Measurements from ENCODE around the gene MAP3K21.

Gene MAP3K21

GRCh38 chr1:233326811-233327650 is 493 bp upstream of the MAP3K21 start:
- DNase-seq, result no peak

GRCh38 chr1:233328142-233328921 is 808 bp downstream of the MAP3K21 start:
- DNase-seq, result no peak

DNA sequence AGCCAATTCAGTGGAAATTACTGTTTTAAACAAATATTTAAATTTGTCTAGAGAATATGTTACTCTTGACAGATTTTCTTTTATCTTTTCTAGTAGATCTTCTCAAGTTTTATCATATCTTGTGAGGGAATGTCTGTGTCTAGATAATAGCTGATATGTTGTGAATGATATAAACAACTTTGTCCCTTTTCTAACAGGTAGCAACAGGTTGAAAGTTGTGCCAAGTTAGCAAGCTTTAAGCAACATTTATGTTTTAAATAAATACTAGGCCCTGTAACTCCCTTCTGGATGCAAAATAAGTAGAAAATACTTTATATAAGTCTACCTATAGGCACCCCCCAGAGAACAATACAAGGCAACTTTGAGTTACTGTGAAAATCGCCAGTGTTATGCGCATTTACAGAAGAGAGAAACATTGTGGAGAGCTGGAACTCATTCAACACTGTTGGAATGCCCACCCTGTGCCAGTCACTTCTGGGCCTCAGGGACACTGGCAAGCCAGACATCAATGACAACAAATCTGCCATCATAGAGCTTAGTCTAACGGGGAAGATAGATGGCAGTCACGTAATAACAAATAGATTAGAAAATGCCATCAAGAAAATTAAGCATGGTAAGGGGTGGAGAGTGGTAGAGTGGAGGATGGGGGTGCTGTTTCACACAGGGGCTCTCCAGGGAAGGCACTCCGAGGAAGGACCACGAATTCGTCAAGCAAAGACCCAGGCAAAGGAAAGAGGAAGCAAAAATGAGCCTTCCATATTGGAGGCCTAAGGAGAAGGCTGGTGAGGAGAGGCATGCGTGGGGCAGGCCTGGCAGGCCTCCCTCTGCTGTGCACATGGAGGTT is 4.4 kb downstream of the MAP3K21 start:
- DNase-seq, result no peak

GRCh38 chr1:233333086-233333485 is 5.6 kb downstream of the MAP3K21 start:
- DNase-seq, result no peak

GRCh38 chr1:233334092-233334491 is 6.6 kb downstream of the MAP3K21 start:
- DNase-seq, result no peak

- no peak for DNase-seq
These were observed 9.3 kb downstream of the MAP3K21 start for GRCh38 chr1:233336554-233337456.

DNA sequence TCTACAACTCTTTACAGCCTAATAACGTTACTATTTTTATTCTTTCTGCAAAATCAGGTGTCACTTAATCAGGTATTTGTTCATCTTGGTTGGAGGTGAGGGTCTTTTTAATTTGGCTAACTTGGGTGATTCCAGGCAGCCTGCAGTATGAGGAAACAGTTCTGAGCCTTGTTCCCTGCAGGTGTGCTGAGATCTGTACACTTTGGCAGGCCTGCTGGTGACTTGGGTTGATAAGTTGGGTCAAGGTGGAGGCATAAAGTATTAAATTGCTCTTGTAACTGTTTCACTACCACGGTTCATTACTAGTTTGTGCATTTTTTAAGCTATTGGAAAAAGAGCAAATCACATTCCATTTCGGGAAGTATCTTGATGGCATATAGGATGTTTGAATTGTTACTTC is 10.0 kb downstream of the MAP3K21 start:
- DNase-seq, result no peak

DNA sequence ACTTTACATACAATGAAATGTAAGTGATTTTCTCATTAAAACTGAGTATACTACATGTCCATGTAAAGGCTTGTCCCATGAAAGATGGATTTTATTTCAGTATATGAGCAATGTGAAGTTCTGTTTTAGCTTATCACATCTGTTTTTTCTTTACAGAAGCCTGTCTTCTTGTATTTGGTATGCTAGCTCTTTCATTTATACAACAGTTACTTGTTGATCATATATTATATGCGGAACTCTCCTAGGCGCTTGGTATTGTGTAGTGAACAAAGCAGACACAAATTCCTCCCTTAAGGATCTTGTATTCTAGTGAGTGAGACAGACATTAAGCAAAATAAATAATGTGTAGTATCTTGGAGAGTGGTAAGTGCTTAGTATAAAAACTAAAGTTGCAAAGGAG is 10.6 kb downstream of the MAP3K21 start:
- no peak for DNase-seq

- no peak for DNase-seq
These were observed 12.6 kb downstream of the MAP3K21 start for GRCh38 chr1:233340031-233340555.

- no peak for DNase-seq
These were observed 13.5 kb downstream of the MAP3K21 start for GRCh38 chr1:233340966-233341516.

DNA sequence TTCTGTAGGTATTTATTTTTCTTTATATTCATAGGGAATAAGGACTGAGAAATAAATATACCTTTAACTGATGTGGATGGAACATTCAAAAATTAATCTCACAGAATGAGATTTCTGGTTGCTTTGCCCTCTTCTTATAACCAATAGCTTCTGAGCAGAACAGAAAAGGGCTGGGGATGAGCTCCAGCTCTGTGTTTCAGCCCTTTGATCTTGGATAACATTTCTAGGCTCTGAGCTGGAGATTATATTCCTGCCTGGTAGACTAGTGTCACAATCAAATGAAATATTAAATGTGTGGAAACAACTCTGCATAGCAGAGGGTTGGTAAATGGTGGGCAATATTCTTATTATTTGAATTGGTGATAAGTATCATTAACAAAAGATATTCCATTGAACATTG is 14.6 kb downstream of the MAP3K21 start:
- no peak for DNase-seq

DNA sequence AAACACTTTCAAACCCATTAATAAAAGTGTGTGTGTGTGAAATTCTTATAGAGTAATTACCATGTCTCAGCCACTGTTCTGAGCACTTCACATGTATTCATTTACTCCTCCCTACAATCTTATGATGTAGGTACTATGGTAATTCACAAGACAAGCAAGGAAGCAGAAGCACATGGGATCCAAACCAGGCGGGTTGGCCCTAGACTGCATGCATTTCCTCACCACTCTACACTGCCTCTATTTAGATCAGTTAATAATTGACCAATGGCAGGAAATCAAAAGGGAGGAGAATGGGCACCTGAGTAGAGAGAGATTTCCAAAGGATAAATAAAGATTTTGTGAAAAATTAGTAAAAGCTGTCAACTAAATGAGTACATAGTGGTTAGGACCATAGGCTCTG is 15.7 kb downstream of the MAP3K21 start:
- no peak for DNase-seq

- no peak for DNase-seq
These were observed 19.8 kb downstream of the MAP3K21 start for GRCh38 chr1:233347338-233347737.

DNA sequence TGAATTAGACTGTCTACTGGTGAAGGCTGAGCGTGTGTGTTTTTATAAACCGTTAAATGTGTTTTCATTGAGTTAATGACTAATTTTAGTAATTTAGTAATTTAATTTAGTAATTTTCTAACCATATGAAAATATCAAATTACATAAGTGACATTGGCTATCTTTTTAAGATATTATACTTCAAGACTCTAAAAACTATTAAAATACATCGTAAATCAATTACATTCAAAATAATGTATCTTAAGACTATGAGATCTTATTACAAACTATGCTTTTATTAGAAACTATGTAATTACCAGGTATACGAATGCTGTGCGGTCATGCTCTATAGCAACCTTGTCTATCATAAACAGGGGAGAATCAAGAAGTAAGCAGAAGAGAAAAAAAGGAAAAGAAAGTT is 21.6 kb downstream of the MAP3K21 start:
- DNase-seq, result no peak

- no peak for DNase-seq
These were observed 27.5 kb downstream of the MAP3K21 start for GRCh38 chr1:233354983-233355382.

GRCh38 chr1:233355841-233356704 is 28.5 kb downstream of the MAP3K21 start:
- no peak for DNase-seq

GRCh38 chr1:233356705-233356987 is 29.1 kb downstream of the MAP3K21 start:
- no peak for DNase-seq

- DNase-seq, result no peak
These were observed 30.3 kb downstream of the MAP3K21 start for GRCh38 chr1:233357595-233358397.

DNA sequence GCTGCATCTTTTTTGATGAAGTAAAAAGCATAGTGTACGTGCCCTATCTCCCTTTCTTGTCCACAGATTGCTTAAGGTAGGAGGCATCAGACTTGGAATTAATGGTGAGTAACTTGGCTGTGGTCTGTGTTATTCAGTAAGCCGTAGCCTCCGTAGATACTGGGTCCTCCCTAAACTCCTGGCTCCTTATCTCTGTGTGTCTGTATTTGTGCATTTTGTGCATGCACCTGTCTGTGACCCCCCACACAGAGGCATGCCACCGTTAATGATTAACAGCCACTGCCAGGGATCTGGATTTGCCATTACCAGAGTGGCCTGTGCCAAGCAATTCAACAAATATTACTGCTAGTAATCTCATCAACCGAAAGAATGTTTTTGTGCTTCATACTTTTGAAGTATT is 31.9 kb downstream of the MAP3K21 start:
- DNase-seq, result no peak

GRCh38 chr1:233359905-233360304 is 32.4 kb downstream of the MAP3K21 start:
- no peak for DNase-seq
